HG03039 (cell line): ENCODE results near the gene UNC5B.
"Not testable (repeated sequence)": the region's sequence is repeated elsewhere in the genome, so short reads cannot be mapped to it uniquely, and the experiment has no call there.

Source experiments
- ATAC-seq: cut with Tn5 transposase; IDR thresholded peaks from one replicate; pipeline ENCODE4 v1.9.1; 2021; ENCODE audit warnings: mild to moderate bottlenecking, moderate library complexity; ENCODE audit not compliant: unreplicated experiment

Gene UNC5B

DNA sequence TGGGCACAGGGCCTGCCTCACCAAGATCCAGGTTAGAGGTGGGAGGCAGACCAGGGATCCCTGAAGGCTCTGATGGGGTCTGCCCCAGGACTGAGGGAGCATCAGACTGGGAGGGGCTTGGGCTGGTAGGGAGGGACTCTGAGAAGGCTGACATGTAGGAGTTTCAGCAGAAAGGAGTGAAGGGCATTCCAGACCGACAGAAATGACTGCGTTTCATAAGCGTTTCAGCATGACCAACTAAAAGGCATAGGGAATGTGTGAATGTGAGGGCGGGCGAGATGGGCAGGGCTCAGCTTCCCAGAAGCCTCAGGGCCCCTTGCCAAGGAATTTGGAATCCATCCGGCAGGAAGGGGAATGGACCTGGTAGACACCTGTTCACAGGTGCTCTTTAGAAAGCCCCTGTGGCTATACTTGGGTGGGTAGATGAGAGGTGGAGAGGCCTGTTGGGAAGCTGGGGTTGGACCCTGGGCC lies 81.8 kb downstream of the UNC5B start:
- no peak for ATAC-seq

GRCh38 chr10:71294856-71295255 lies 82.5 kb downstream of the UNC5B start:
- ATAC-seq = no peak

GRCh38 chr10:71295641-71296040 lies 83.3 kb downstream of the UNC5B start:
- no peak for ATAC-seq

DNA sequence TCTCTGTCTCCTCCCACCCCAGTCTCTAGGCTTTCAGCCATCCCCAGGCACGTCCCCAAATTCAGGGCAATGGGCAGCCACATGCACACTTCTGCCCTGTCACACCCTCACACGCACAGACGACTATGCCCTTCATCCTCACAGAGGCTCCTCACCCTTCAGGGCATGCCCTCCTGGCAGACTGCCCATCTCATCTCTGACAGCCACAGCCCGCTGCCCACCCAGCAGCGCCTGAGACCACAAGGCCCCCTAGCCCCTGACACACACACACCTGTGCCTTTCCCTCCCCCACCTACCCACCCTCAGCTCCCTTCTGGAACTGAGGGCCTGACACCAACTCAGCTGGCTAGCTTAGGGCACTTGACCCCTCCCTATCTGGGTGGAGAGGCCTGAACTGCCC lies 83.7 kb downstream of the UNC5B start:
- no peak for ATAC-seq

DNA sequence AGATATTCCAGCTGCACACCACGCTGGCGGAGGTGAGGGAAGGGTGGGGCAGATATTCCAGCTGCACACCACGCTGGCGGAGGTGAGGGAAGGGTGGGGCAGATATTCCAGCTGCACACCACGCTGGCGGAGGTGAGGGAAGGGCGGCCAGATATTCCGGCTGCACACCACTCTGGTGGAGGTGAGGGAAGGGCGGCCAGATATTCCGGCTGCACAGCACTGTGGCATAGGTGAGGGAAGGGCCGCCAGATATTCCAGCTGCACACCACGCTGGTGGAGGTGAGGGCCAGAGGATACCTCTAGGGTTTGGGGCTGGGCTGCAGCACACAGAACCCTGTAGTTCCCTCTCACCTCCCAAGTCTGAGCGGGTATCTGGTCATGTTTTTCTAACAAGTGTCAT lies 84.4 kb downstream of the UNC5B start:
- ATAC-seq = not testable (repeated sequence)

GRCh38 chr10:71297343-71297742 lies 85.0 kb downstream of the UNC5B start:
- ATAC-seq = no peak

DNA sequence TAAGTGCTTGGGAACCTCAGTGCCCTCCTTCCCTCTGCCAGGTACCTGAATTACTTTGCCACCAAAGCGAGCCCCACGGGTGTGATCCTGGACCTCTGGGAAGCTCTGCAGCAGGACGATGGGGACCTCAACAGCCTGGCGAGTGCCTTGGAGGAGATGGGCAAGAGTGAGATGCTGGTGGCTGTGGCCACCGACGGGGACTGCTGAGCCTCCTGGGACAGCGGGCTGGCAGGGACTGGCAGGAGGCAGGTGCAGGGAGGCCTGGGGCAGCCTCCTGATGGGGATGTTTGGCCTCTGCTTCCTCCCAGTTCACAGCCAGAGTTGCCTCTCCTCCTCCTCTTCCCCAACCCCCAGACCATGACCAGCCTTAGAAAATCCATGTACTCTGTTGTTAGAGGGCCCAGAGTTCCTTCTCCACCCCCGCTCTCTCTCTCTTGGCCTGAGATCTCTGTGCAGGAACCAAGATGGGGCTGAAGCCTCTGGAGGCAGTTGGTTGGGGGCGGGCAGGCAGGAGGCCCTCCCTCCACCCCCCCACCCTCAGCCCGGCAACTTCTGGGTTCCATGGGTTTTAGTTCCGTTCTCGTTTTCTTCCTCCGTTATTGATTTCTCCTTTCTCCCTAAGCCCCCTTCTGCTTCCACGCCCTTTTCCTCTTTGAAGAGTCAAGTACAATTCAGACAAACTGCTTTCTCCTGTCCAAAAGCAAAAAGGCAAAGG lies 86.9 kb downstream of the UNC5B start:
- no peak for ATAC-seq

GRCh38 chr10:71300555-71301370 lies 88.4 kb downstream of the UNC5B start:
- ATAC-seq = no peak

- no peak for ATAC-seq
These were observed 89.1 kb downstream of the UNC5B start for GRCh38 chr10:71301371-71301916.

DNA sequence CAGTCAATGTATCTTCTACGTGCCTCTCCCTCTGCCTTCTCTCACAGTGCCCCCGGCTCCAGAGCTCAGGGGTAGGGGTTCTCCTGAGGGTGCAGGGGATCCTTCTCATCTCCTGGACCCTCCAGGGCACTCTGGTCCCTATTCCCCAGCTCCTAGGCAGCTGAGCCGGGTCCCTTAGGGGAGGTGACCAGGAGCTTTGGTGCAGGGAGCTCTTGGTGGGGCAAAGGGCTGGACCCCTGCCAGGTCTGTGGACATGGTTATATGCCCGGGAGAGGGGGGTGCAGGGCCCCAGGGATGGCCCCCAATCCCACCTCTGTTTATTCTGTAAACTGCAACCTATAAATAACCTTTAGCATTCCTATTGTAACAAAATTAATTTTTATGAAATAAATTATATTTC lies 90.1 kb downstream of the UNC5B start:
- ATAC-seq = no peak

GRCh38 chr10:71302874-71303568 lies 90.7 kb downstream of the UNC5B start:
- no peak for ATAC-seq

- ATAC-seq = no peak
These were observed 91.2 kb downstream of the UNC5B start for GRCh38 chr10:71303569-71303907.

DNA sequence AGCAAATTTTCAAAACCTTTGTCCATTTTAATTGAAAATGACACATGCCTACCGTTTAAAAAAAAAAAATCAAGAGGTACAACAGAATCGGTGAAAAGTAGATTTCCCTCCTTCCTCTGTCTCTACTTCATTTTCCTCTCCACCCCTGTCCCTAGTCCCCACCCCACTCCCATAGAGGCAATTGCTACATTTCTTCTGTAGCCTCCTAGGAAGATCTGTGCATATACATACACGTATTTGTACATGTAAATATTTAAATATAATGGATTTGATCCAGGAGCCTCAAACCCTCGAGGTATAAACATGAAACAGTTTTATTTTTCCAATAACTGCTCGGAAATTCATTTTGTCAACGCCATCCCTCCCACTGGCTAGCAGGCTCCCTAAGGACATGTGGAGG lies 92.5 kb downstream of the UNC5B start:
- no peak for ATAC-seq

DNA sequence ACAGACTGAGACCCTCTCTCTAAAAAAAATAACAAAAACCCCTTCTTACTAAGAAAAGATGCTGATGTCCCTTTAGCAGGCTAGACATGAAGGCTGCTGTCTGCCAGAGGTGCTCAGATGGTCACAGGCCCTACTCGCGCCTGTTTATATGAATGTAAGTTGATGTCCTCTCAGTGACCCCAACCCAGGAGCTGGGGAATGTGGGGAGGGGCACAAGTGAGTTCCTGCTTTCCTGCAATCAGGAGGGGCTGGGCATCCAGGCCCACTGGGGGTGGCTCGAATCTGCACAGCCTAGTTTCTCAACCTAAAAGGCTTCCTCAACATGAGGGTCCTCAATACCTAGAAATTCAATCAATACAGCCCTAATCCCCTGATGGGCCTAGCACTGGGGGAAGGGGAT lies 94.6 kb downstream of the UNC5B start:
- no peak for ATAC-seq

GRCh38 chr10:71307469-71308085 lies 95.2 kb downstream of the UNC5B start:
- no peak for ATAC-seq

- ATAC-seq = no peak
These were observed 95.9 kb downstream of the UNC5B start for GRCh38 chr10:71308244-71308643.

- ATAC-seq = no peak
These were observed 96.6 kb downstream of the UNC5B start for GRCh38 chr10:71308985-71309384.

- no peak for ATAC-seq
These were observed 97.5 kb downstream of the UNC5B start for GRCh38 chr10:71309919-71310318.

GRCh38 chr10:71312220-71312619 lies 99.8 kb downstream of the UNC5B start:
- no peak for ATAC-seq

DNA sequence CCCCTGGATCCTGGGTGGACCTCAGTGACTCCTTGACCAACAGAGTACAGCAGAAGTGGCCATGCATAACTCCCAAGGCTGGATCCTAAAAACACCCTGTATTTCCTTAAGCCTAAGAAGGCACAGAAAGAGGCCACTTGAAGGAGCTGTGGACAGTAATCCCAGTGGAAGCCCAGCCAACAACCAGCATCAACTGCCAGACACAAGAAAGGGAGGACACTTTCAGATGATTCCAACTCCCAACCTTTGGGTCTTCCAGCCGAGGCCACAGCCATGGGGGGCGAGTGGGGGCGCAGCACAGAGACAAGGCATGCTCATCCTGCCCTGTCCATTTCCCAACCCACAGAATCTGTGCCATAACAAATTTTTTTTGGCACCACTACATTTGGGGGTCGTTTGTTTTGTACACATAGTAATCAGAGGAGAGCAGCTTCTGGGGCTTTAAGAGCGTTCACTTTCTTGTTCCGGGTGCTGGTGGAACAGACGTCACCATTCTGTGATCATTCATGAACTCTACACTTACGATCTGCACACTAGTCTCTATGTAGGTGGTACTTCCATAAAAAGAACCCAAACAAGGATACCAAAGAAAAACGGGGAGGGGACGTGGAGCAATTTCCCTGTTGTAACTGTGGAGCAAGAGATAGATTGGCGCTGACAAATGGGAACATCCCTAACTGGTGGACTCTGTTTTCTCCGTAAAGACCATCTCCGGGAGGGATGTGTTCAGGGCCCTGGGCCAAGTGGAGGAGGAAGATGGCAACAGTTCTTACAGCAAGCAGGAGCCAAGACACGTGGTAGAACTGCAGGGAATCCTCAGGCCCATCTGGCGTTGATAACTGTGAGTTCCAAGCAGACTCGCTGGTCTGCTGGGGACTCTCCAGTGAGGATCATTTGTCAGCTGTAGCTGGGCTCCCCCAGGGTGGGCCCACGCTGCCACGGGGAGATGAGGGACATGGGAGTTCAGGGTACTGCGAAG lies 100.7 kb downstream of the UNC5B start:
- ATAC-seq = no peak
